ENCODE measurements around the gene MAVS. TPM values are rescaled to one million over a fixed set of nuclear protein-coding genes. Genes with fewer than 3 reads are reported as not detected.
"Not testable (repeated sequence)": the region's sequence is repeated elsewhere in the genome, so short reads cannot be mapped to it uniquely, and the experiment has no call there.

MAVS gene
- total and polyA plus RNA-seq, 2 experiments from 2014 or later, result 15.6 to 24.7 TPM

GRCh38 chr20:3836132-3836531 lies 10.5 kb upstream of the MAVS start:
- 100% methylated on average over 4 of the region's 4 CpGs for WGBS (ENCODE audit: low lambda C conversion rate, missing lambda C conversion rate)
- H3K27me3 ChIP-seq, result no peaks in the 10 kb centered on the region
- no peak overlapping the region for H2AFZ ChIP-seq
- no peaks in the 10 kb centered on the region for H3K4me1 ChIP-seq (ENCODE audit: insufficient read depth)
- H3K9me3 ChIP-seq (ENCODE audit: low read depth), result no peaks in the 10 kb centered on the region
- H3K9me2 ChIP-seq (replicated peaks; ENCODE audit: insufficient read depth), result no peaks in the 10 kb centered on the region
- no peaks in the 10 kb centered on the region for H3K36me3 ChIP-seq (replicated peaks; ENCODE audit: insufficient read depth, low read depth)
- H3K27ac ChIP-seq, result no peak overlapping the region
- DNase-seq (ENCODE audit: low spot score), result no peak
- no peak overlapping the region for H3K4me2 ChIP-seq
- TF ChIP-seq EZH2 (IDR thresholded peaks at IDR 0.05; ENCODE audit: borderline replicate concordance), result no peak
- TF ChIP-seq CTCF (IDR thresholded peaks at IDR 0.05; ENCODE audit: poor library complexity), result no peak
- TF ChIP-seq EZH2phosphoT487 (IDR thresholded peaks at IDR 0.05; ENCODE audit: low read depth, severe bottlenecking, unreplicated experiment), result no peak
- H3K4me3 ChIP-seq, result no peak overlapping the region
- H4K20me1 ChIP-seq (ENCODE audit: insufficient read depth, poor library complexity, severe bottlenecking), result no peaks in the 10 kb centered on the region
- H3K79me2 ChIP-seq, result no peaks in the 10 kb centered on the region

- no peak overlapping the region for H2AFZ ChIP-seq
- H3K36me3 ChIP-seq (replicated peaks; ENCODE audit: insufficient read depth, low read depth), result no peaks in the 10 kb centered on the region
- no peaks in the 10 kb centered on the region for H3K9me3 ChIP-seq (ENCODE audit: low read depth)
- no peak for TF ChIP-seq EZH2 (IDR thresholded peaks at IDR 0.05; ENCODE audit: borderline replicate concordance)
- TF ChIP-seq CTCF (IDR thresholded peaks at IDR 0.05; ENCODE audit: poor library complexity), result no peak
- no peak for TF ChIP-seq EZH2phosphoT487 (IDR thresholded peaks at IDR 0.05; ENCODE audit: low read depth, severe bottlenecking, unreplicated experiment)
- H3K4me2 ChIP-seq, result no peak overlapping the region
- no peaks in the 10 kb centered on the region for H3K27me3 ChIP-seq
- H3K9me2 ChIP-seq (replicated peaks; ENCODE audit: insufficient read depth), result no peaks in the 10 kb centered on the region
- no peaks in the 10 kb centered on the region for H3K4me1 ChIP-seq (ENCODE audit: insufficient read depth)
- no peak overlapping the region for H3K27ac ChIP-seq
- H4K20me1 ChIP-seq (ENCODE audit: insufficient read depth, poor library complexity, severe bottlenecking), result no peaks in the 10 kb centered on the region
- 64% methylated on average over 3 of the region's 3 CpGs for WGBS (ENCODE audit: low lambda C conversion rate, missing lambda C conversion rate)
- no peak overlapping the region for H3K4me3 ChIP-seq
- no peak for DNase-seq (ENCODE audit: low spot score)
- no peaks in the 10 kb centered on the region for H3K79me2 ChIP-seq
Observed at GRCh38 chr20:3839328-3839727, 7.3 kb upstream of the MAVS start.

GRCh38 chr20:3840201-3840600 lies 6.4 kb upstream of the MAVS start:
- H3K36me3 ChIP-seq (replicated peaks; ENCODE audit: insufficient read depth, low read depth); H4K20me1 ChIP-seq (ENCODE audit: insufficient read depth, poor library complexity, severe bottlenecking); H3K79me2 ChIP-seq; H3K4me2 ChIP-seq; H3K9me2 ChIP-seq (replicated peaks; ENCODE audit: insufficient read depth); DNase-seq (ENCODE audit: low spot score); H2AFZ ChIP-seq; H3K27me3 ChIP-seq; H3K4me1 ChIP-seq (ENCODE audit: insufficient read depth); H3K4me3 ChIP-seq; H3K27ac ChIP-seq; H3K9me3 ChIP-seq (ENCODE audit: low read depth): not testable (repeated sequence)
- 91% methylated on average over 7 of the region's 7 CpGs for WGBS (ENCODE audit: low lambda C conversion rate, missing lambda C conversion rate)

- no peaks in the 10 kb centered on the region for H3K9me3 ChIP-seq (ENCODE audit: low read depth)
- H3K27me3 ChIP-seq, result no peaks in the 10 kb centered on the region
- no peaks in the 10 kb centered on the region for H3K9me2 ChIP-seq (replicated peaks; ENCODE audit: insufficient read depth)
- peaks cover 11% of the 10 kb centered on the region for H3K79me2 ChIP-seq
- no peak overlapping the region for H3K4me2 ChIP-seq
- 88% methylated on average over 7 of the region's 7 CpGs for WGBS (ENCODE audit: low lambda C conversion rate, missing lambda C conversion rate)
- DNase-seq (ENCODE audit: low spot score), result no peak
- H3K4me3 ChIP-seq, result no peak overlapping the region
- H2AFZ ChIP-seq, result no peak overlapping the region
- H4K20me1 ChIP-seq (ENCODE audit: insufficient read depth, poor library complexity, severe bottlenecking), result no peaks in the 10 kb centered on the region
- no peaks in the 10 kb centered on the region for H3K36me3 ChIP-seq (replicated peaks; ENCODE audit: insufficient read depth, low read depth)
- no peak overlapping the region for H3K27ac ChIP-seq
- TF ChIP-seq EZH2phosphoT487 (IDR thresholded peaks at IDR 0.05; ENCODE audit: low read depth, severe bottlenecking, unreplicated experiment) (no peak), CTCF (IDR thresholded peaks at IDR 0.05; ENCODE audit: poor library complexity) (no peak), EZH2 (IDR thresholded peaks at IDR 0.05; ENCODE audit: borderline replicate concordance) (no peak)
- H3K4me1 ChIP-seq (ENCODE audit: insufficient read depth), result no peaks in the 10 kb centered on the region
Observed at GRCh38 chr20:3842348-3842930, 4.2 kb upstream of the MAVS start.

Data from hepatocyte (in vitro differentiated cells).